Endothelial cell (in vitro differentiated cells): ENCODE results near the gene DNAJB7. TPM values are rescaled to one million over a fixed set of nuclear protein-coding genes. Genes with fewer than 3 reads are reported as not detected.
"Not testable (repeated sequence)": the region's sequence is repeated elsewhere in the genome, so short reads cannot be mapped to it uniquely, and the experiment has no call there.

ENCODE experiments used
- DNase-seq: peaks from one replicate; pipeline ENCODE4 v3.0.0; 2021; ENCODE audit warnings: low spot score
- H3K27ac Mint-ChIP-seq: one replicate; pipeline ENCODE4 v1.8.0; 2021; ENCODE audit warnings: mixed read lengths, inconsistent platforms; ENCODE audit not compliant: unreplicated experiment
- H3K27me3 Mint-ChIP-seq: one replicate; pipeline ENCODE4 v1.8.0; 2021; ENCODE audit warnings: mild to moderate bottlenecking, moderate library complexity, mixed read lengths, inconsistent platforms; ENCODE audit not compliant: unreplicated experiment
- H3K36me3 Mint-ChIP-seq: one replicate; pipeline ENCODE4 v1.8.0; 2021; ENCODE audit warnings: mild to moderate bottlenecking, low read depth, mixed read lengths, inconsistent platforms; ENCODE audit not compliant: unreplicated experiment
- H3K4me1 Mint-ChIP-seq: one replicate; pipeline ENCODE4 v1.8.0; 2021; ENCODE audit warnings: mild to moderate bottlenecking, mixed read lengths, inconsistent platforms; ENCODE audit not compliant: unreplicated experiment
- H3K4me3 Mint-ChIP-seq: one replicate; pipeline ENCODE4 v1.8.0; 2021; ENCODE audit warnings: mild to moderate bottlenecking, mixed read lengths, inconsistent platforms; ENCODE audit not compliant: unreplicated experiment
- H3K9me3 Mint-ChIP-seq: one replicate; pipeline ENCODE4 v1.8.0; 2021; ENCODE audit warnings: mixed read lengths, inconsistent platforms; ENCODE audit not compliant: unreplicated experiment
- total RNA-seq: library from RNA; stranded (reverse); fragmentation: NEBNext Ultra II Directional; extraction: Animal tissue kit (Norgen Biotek cat#: 25700); gene quantifications from one replicate; pipeline ENCODE4 v1.2.1, GENCODE V29; 2021; ENCODE audit not compliant: unreplicated experiment
- TF ChIP-seq, protein P1 (sequence below): fragments of 200-600 bp; sonication (generic); IDR thresholded peaks from one replicate; pipeline ENCODE4 v1.5.0; 2021; ENCODE audit warnings: antibody characterized with exemption; ENCODE audit not compliant: unreplicated experiment

Gene DNAJB7
- total RNA-seq, 1 donor from 2014 or later: not detected

DNA sequence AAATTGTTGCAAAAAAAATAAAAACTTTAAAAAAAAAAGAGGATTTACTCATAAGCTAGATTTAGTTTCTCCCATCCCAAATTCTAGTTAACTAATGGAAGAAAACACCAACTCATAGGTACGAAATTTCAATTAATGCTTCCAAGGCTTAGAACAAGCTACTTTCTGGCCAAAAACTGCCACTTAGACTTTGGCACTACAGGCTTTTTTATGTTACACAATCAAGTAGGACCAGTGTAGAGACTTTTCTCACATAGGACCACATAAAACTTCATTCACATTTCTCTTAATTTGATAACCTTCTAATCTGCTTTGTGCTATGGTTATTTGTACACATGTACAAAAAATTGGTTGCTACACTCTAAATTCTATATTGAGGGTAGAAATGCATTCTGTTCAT lies 8.6 kb downstream of the DNAJB7 start:
- Mint-ChIP-seq H3K36me3 (peaks cover 10% of the 10 kb centered on the region), H3K9me3 (no peaks in the 10 kb centered on the region), H3K4me3 (peak overlapping the region; percentile 28), H3K4me1 (peaks cover 26% of the 10 kb centered on the region), H3K27me3 (no peaks in the 10 kb centered on the region), H3K27ac (peak overlapping the region; percentile 24)
- DNase-seq: no peak
- TF ChIP-seq, protein P1, sequence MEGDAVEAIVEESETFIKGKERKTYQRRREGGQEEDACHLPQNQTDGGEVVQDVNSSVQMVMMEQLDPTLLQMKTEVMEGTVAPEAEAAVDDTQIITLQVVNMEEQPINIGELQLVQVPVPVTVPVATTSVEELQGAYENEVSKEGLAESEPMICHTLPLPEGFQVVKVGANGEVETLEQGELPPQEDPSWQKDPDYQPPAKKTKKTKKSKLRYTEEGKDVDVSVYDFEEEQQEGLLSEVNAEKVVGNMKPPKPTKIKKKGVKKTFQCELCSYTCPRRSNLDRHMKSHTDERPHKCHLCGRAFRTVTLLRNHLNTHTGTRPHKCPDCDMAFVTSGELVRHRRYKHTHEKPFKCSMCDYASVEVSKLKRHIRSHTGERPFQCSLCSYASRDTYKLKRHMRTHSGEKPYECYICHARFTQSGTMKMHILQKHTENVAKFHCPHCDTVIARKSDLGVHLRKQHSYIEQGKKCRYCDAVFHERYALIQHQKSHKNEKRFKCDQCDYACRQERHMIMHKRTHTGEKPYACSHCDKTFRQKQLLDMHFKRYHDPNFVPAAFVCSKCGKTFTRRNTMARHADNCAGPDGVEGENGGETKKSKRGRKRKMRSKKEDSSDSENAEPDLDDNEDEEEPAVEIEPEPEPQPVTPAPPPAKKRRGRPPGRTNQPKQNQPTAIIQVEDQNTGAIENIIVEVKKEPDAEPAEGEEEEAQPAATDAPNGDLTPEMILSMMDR: no peak

DNA sequence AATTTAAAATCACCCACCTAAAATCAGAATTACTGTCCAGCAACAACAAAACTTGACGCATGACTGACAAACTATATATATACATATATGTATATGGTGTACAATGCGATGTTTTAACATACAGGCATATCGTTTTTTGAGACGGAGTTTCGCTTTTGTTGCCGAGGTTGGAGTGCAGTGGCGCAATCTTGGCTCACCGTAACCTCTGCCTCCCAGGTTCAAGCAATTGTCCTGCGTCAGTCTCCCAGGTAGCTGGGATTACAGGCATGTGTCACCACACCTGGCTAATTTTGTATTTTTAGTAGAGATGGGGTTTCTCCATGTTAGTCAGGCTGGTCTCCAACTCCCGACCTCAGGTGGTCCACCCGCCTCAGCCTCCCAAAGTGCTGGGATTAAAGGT lies 16.1 kb downstream of the DNAJB7 start:
- H3K27me3 Mint-ChIP-seq, H3K4me1 Mint-ChIP-seq, H3K4me3 Mint-ChIP-seq, H3K27ac Mint-ChIP-seq, H3K9me3 Mint-ChIP-seq, DNase-seq: not testable (repeated sequence)
- H3K36me3 Mint-ChIP-seq: peaks cover 19% of the 10 kb centered on the region

DNA sequence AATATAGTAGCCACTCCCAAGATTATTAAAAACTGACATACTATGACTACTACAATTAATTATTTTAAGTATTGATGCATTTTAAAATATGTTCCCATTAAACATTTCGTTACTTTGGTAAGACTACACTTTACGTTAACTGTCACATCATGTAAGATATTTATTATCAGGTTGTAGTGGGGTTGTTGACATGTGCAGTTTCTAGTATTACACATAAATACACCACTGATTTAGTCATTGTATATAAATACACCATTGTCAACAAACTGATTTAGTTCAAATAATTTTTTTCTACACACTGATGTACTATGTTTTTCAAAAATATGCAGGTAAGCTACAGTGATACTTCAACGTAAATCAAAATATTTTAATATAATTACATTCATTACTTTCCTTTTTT lies 17.0 kb downstream of the DNAJB7 start:
- DNase-seq: no peak
- Mint-ChIP-seq H3K27ac (no peak overlapping the region), H3K36me3 (peaks cover 16% of the 10 kb centered on the region), H3K27me3 (no peaks in the 10 kb centered on the region), H3K4me3 (no peak overlapping the region), H3K4me1 (no peaks in the 10 kb centered on the region), H3K9me3 (no peaks in the 10 kb centered on the region)
- TF ChIP-seq, protein P1: no peak

DNA sequence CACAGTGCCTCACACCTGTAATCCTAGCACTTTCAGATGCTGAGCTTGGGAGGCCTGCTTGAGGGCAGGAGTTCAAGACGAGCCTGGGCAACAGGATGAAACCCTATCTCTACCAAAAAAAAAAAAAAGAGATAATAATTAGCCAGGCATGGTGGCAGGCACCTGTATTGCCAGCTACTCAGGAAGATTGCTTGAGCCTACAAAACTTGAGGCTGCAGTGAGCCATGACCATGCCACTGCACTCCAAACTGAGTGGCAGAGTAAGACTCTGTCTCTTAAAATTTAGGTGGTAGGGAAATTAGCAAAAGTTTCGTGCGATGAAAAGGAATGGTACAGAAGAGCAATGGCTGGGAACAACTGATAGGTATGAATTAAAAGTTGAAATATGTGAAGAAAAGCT lies 23.4 kb downstream of the DNAJB7 start:
- no peaks in the 10 kb centered on the region for H3K9me3 Mint-ChIP-seq
- H3K36me3 Mint-ChIP-seq: peaks cover 14% of the 10 kb centered on the region
- TF ChIP-seq, protein P1: no peak
- H3K4me1 Mint-ChIP-seq: no peaks in the 10 kb centered on the region
- H3K27me3 Mint-ChIP-seq: no peaks in the 10 kb centered on the region
- H3K27ac Mint-ChIP-seq: no peak overlapping the region
- no peak overlapping the region for H3K4me3 Mint-ChIP-seq
- no peak for DNase-seq

DNA sequence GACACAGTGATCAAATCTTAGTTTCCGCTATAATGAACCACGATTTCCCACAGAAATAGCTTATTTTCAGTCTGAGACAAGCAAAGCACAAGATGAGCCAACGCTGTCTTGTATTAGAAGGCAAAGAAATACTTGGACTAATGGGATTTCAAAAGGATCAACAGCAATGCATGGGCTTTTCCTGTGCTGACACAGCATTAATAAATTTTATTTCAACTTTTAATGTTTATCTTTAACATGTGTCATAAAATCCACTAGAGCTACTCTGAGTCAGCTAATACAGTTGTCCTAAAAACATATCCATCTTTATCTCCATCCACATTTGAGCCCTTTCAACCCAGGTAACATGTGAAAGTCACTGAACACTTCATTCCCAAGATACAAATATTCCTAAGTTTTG lies 27.3 kb downstream of the DNAJB7 start:
- H3K4me3 Mint-ChIP-seq: no peak overlapping the region
- no peaks in the 10 kb centered on the region for H3K9me3 Mint-ChIP-seq

More for the DNA sequence above, 27.3 kb downstream of the DNAJB7 start:
- no peaks in the 10 kb centered on the region for H3K4me1 Mint-ChIP-seq
- no peak for DNase-seq
- TF ChIP-seq, protein P1: no peak
- peaks cover 18% of the 10 kb centered on the region for H3K36me3 Mint-ChIP-seq
- H3K27ac Mint-ChIP-seq: peak overlapping the region; percentile 41
- no peaks in the 10 kb centered on the region for H3K27me3 Mint-ChIP-seq
